Endothelial cell of umbilical vein (primary cell): ENCODE results near the gene HLX.

Experiments
- CTCF ChIP-seq, 2 donors: IDR thresholded peaks; 1 replicate in 1 of 2; 2 replicates in 1 of 2; pipeline ENCODE4 v1.5.1; 2011; ENCODE audit warnings: low read length in 2 of 2, mild to moderate bottlenecking in 2 of 2, moderate library complexity in 2 of 2, control low read depth in 1 of 2, inconsistent platforms in 1 of 2, low read depth in 1 of 2; ENCODE audit not compliant: insufficient read depth in 1 of 2; ENCODE audit errors: extremely low read depth in 1 of 2
- EZH2 ChIP-seq: IDR thresholded peaks from 2 replicates; pipeline ENCODE4 v1.6.1; 2012; ENCODE audit warnings: borderline replicate concordance, low read depth, mild to moderate bottlenecking, moderate library complexity, low read length, inconsistent platforms; ENCODE audit not compliant: severe bottlenecking
- FOS ChIP-seq: IDR thresholded peaks from 2 replicates; pipeline ENCODE4 v1.6.1; 2011; ENCODE audit warnings: mild to moderate bottlenecking, low read length, moderate library complexity, borderline replicate concordance; ENCODE audit not compliant: insufficient read depth
- GATA2 ChIP-seq: IDR thresholded peaks from 2 replicates; pipeline ENCODE4 v1.7.0; 2011; ENCODE audit warnings: low read depth, mild to moderate bottlenecking, moderate library complexity, mixed read lengths, low read length; ENCODE audit not compliant: insufficient read length, insufficient read depth
- JUN ChIP-seq: IDR thresholded peaks from 2 replicates; pipeline ENCODE4 v1.6.1; 2011; ENCODE audit warnings: borderline replicate concordance, low read depth; ENCODE audit not compliant: insufficient read length, insufficient read depth
- MAX ChIP-seq: IDR thresholded peaks from 2 replicates; pipeline ENCODE4 v1.6.1; 2011; ENCODE audit not compliant: insufficient read depth, insufficient read length
- MYC ChIP-seq: IDR thresholded peaks from one replicate; pipeline ENCODE4 v1.6.1; 2011; ENCODE audit warnings: mild to moderate bottlenecking, low read depth, low read length
- POLR2A ChIP-seq: IDR thresholded peaks from 2 replicates; pipeline ENCODE4 v1.6.1; 2012; ENCODE audit warnings: low read depth, mild to moderate bottlenecking, control low read depth, low read length
- POLR2AphosphoS5 ChIP-seq: IDR thresholded peaks from 2 replicates; pipeline ENCODE4 v1.6.1; 2012; ENCODE audit warnings: low read depth, mild to moderate bottlenecking, control low read depth, low read length, moderate library complexity; ENCODE audit not compliant: insufficient read depth

- TF ChIP-seq POLR2A (no peak), MAX (no peak), CTCF (IDR thresholded peaks at IDR 0.05; ENCODE audit: extremely low read depth in 1 of 2, insufficient read depth in 1 of 2, low read depth in 1 of 2, low read length in 2 of 2) (no peak), EZH2 (no peak), FOS (no peak), POLR2AphosphoS5 (no peak), MYC (no peak), GATA2 (no peak), JUN (no peak)
These were observed 39.8 kb upstream of the HLX start for GRCh38 chr1:220839474-220839873.
